ENCODE data around the gene ATP5PD.

The ATP5PD gene

GRCh38 chr17:75046407-75047289 is at the start of gene ATP5PD, which contains the start of gene KCTD2:
Gene ATP5PD, minus strand, starts transcription at chr17:75046969. Its CDS starts 4,319 bp downstream, at chr17:75042650.
Gene KCTD2, plus strand, starts transcription at chr17:75047225. Its CDS starts 26 bp downstream, at chr17:75047251.
- peak; percentile 97 for DNase-seq (ENCODE audit: low spot score)

- peak; percentile 80 for DNase-seq (ENCODE audit: low spot score)
These were observed 49.4 kb upstream of the ATP5PD start for GRCh38 chr17:75096082-75096625.

- DNase-seq (ENCODE audit: low spot score), result no peak
These were observed 48.2 kb upstream of the ATP5PD start for GRCh38 chr17:75094871-75095399.

GRCh38 chr17:75093548-75094158 is 46.9 kb upstream of the ATP5PD start:
- no peak for DNase-seq (ENCODE audit: low spot score)

- no peak for DNase-seq (ENCODE audit: low spot score)
These were observed 45.1 kb upstream of the ATP5PD start for GRCh38 chr17:75091855-75092327.

- no peak for DNase-seq (ENCODE audit: low spot score)
These were observed 44.4 kb upstream of the ATP5PD start for GRCh38 chr17:75090871-75091854.

GRCh38 chr17:75088465-75089417 is 42.0 kb upstream of the ATP5PD start:
- DNase-seq (ENCODE audit: low spot score), result peak; percentile 65

GRCh38 chr17:75087558-75088453 is 41.0 kb upstream of the ATP5PD start, which contains the start of gene SLC16A5:
Gene SLC16A5, plus strand, starts transcription at chr17:75087954. Its CDS starts 5,683 bp downstream, at chr17:75093637.
- peak; percentile 92 for DNase-seq (ENCODE audit: low spot score)

- no peak for DNase-seq (ENCODE audit: low spot score)
These were observed 40.4 kb upstream of the ATP5PD start for GRCh38 chr17:75087182-75087557.

GRCh38 chr17:75086496-75087181 is 39.9 kb upstream of the ATP5PD start:
- no peak for DNase-seq (ENCODE audit: low spot score)

- DNase-seq (ENCODE audit: low spot score), result no peak
These were observed 37.4 kb upstream of the ATP5PD start for GRCh38 chr17:75084039-75084660.

GRCh38 chr17:75082683-75083082 is 35.9 kb upstream of the ATP5PD start:
- no peak for DNase-seq (ENCODE audit: low spot score)

GRCh38 chr17:75081611-75082540 is 35.1 kb upstream of the ATP5PD start:
- DNase-seq (ENCODE audit: low spot score), result no peak

- no peak for DNase-seq (ENCODE audit: low spot score)
These were observed 32.2 kb upstream of the ATP5PD start for GRCh38 chr17:75079023-75079373.

- DNase-seq (ENCODE audit: low spot score), result peak; percentile 87
These were observed 31.7 kb upstream of the ATP5PD start for GRCh38 chr17:75078284-75079022.
